ENCODE results near the gene C1orf167.

The C1orf167 gene

GRCh38 chr1:11806307-11806936 is 44.4 kb downstream of the C1orf167 start:
- no peak for TF ChIP-seq JUND (IDR thresholded peaks at IDR 0.05; ENCODE audit: low read depth)
- peak in 1 of 2 experiments; percentile 37 for DNase-seq (ENCODE audit: low read depth in 1 of 2, low spot score in 1 of 2)
- in situ Hi-C loops (cut with HindIII; ENCODE audit: low pct_unique_long_range_greater_than_20kb, low sequenced_read_pairs): no loop called here

GRCh38 chr1:11807133-11807532 is 45.1 kb downstream of the C1orf167 start:
- no peak for DNase-seq (ENCODE audit: low read depth in 1 of 2, low spot score in 1 of 2)
- in situ Hi-C loops (cut with HindIII; ENCODE audit: low pct_unique_long_range_greater_than_20kb, low sequenced_read_pairs): no loop called here

GRCh38 chr1:11813021-11813420 is 51.0 kb downstream of the C1orf167 start:
- in situ Hi-C loops (cut with HindIII; ENCODE audit: low pct_unique_long_range_greater_than_20kb, low sequenced_read_pairs): no loop called here
- no peak for TF ChIP-seq JUND (IDR thresholded peaks at IDR 0.05; ENCODE audit: low read depth)
- no peak for DNase-seq (ENCODE audit: low read depth in 1 of 2, low spot score in 1 of 2)

More at GRCh38 chr1:11807133-11807532, 45.1 kb downstream of the C1orf167 start:
- no peak for TF ChIP-seq JUND (IDR thresholded peaks at IDR 0.05; ENCODE audit: low read depth)

GRCh38 chr1:11817192-11817591 is 55.2 kb downstream of the C1orf167 start:
- TF ChIP-seq JUND (IDR thresholded peaks at IDR 0.05; ENCODE audit: low read depth): no peak
- DNase-seq (ENCODE audit: low read depth in 1 of 2, low spot score in 1 of 2): no peak
- in situ Hi-C loops (cut with HindIII; ENCODE audit: low pct_unique_long_range_greater_than_20kb, low sequenced_read_pairs): no loop called here

GRCh38 chr1:11822091-11822490 is 60.1 kb downstream of the C1orf167 start:
- in situ Hi-C loops (cut with HindIII; ENCODE audit: low pct_unique_long_range_greater_than_20kb, low sequenced_read_pairs): no loop called here
- DNase-seq (ENCODE audit: low read depth in 1 of 2, low spot score in 1 of 2): no peak
- no peak for TF ChIP-seq JUND (IDR thresholded peaks at IDR 0.05; ENCODE audit: low read depth)

- TF ChIP-seq JUND (IDR thresholded peaks at IDR 0.05; ENCODE audit: low read depth): no peak
- no peak for DNase-seq (ENCODE audit: low read depth in 1 of 2, low spot score in 1 of 2)
- in situ Hi-C loops (cut with HindIII; ENCODE audit: low pct_unique_long_range_greater_than_20kb, low sequenced_read_pairs): no loop called here
Observed at GRCh38 chr1:11823366-11824137, 61.6 kb downstream of the C1orf167 start.

- DNase-seq (ENCODE audit: low read depth in 1 of 2, low spot score in 1 of 2): no peak
- no peak for TF ChIP-seq JUND (IDR thresholded peaks at IDR 0.05; ENCODE audit: low read depth)
- in situ Hi-C loops (cut with HindIII; ENCODE audit: low pct_unique_long_range_greater_than_20kb, low sequenced_read_pairs): no loop called here
Observed at GRCh38 chr1:11825131-11825530, 63.1 kb downstream of the C1orf167 start.

GRCh38 chr1:11826946-11827345 is 65.0 kb downstream of the C1orf167 start:
- no peak for DNase-seq (ENCODE audit: low read depth in 1 of 2, low spot score in 1 of 2)
- TF ChIP-seq JUND (IDR thresholded peaks at IDR 0.05; ENCODE audit: low read depth): no peak
- in situ Hi-C loops (cut with HindIII; ENCODE audit: low pct_unique_long_range_greater_than_20kb, low sequenced_read_pairs): no loop called here

GRCh38 chr1:11828511-11828910 is 66.5 kb downstream of the C1orf167 start:
- no peak for TF ChIP-seq JUND (IDR thresholded peaks at IDR 0.05; ENCODE audit: low read depth)
- no peak for DNase-seq (ENCODE audit: low read depth in 1 of 2, low spot score in 1 of 2)
- in situ Hi-C loops (cut with HindIII; ENCODE audit: low pct_unique_long_range_greater_than_20kb, low sequenced_read_pairs): no loop called here

- DNase-seq (ENCODE audit: low read depth in 1 of 2, low spot score in 1 of 2): no peak
- no peak for TF ChIP-seq JUND (IDR thresholded peaks at IDR 0.05; ENCODE audit: low read depth)
- in situ Hi-C loops (cut with HindIII; ENCODE audit: low pct_unique_long_range_greater_than_20kb, low sequenced_read_pairs): no loop called here
Observed at GRCh38 chr1:11831945-11832725, 70.1 kb downstream of the C1orf167 start.

- no peak for DNase-seq (ENCODE audit: low read depth in 1 of 2, low spot score in 1 of 2)
- in situ Hi-C loops (cut with HindIII; ENCODE audit: low pct_unique_long_range_greater_than_20kb, low sequenced_read_pairs): no loop called here
- TF ChIP-seq JUND (IDR thresholded peaks at IDR 0.05; ENCODE audit: low read depth): no peak
Observed at GRCh38 chr1:11833497-11833896, 71.5 kb downstream of the C1orf167 start.

- DNase-seq (ENCODE audit: low read depth in 1 of 2, low spot score in 1 of 2): no peak
- in situ Hi-C loops (cut with HindIII; ENCODE audit: low pct_unique_long_range_greater_than_20kb, low sequenced_read_pairs): no loop called here
- TF ChIP-seq JUND (IDR thresholded peaks at IDR 0.05; ENCODE audit: low read depth): no peak
Observed at GRCh38 chr1:11833900-11834299, 71.9 kb downstream of the C1orf167 start.

Data from T47D (cell line).